ENCODE results near the gene RNF224.

DNA sequence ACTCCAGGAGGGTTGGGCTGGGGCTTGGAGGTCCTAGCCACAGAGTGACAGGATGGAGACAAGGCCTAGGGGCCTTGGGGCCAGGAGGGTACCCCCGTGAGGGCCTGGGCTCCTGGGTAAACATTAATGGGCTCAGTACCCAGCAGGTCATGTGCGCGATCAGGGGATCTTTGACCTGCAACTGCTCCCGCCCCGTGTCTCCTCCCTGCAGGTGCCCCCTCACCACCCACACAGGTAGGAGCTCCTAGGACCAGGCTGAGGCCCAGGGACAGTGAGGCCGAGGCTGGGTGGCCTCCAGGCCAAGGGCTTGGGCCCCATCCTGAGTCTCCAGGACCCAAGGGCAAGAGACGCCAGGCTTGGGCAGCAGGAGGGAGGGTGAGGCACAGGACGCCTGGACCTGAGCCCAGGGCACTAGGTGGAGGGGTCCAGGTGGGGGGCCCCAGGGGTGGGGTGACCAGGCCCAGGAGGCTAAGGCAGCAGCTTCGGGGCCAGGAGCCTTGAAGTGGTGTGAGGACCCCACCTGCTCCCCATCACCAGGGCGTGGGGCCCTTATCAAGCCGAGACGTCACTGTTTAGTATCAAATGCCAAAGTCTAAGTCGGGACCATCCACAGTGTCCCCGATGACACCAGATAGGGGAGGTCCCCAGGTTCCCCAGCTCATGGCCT, 3.5 kb downstream of the RNF224 start, which contains the start of gene SLC34A3:
- TF ChIP-seq, protein P1, sequence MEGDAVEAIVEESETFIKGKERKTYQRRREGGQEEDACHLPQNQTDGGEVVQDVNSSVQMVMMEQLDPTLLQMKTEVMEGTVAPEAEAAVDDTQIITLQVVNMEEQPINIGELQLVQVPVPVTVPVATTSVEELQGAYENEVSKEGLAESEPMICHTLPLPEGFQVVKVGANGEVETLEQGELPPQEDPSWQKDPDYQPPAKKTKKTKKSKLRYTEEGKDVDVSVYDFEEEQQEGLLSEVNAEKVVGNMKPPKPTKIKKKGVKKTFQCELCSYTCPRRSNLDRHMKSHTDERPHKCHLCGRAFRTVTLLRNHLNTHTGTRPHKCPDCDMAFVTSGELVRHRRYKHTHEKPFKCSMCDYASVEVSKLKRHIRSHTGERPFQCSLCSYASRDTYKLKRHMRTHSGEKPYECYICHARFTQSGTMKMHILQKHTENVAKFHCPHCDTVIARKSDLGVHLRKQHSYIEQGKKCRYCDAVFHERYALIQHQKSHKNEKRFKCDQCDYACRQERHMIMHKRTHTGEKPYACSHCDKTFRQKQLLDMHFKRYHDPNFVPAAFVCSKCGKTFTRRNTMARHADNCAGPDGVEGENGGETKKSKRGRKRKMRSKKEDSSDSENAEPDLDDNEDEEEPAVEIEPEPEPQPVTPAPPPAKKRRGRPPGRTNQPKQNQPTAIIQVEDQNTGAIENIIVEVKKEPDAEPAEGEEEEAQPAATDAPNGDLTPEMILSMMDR (IDR thresholded peaks at IDR 0.05; ENCODE audit: low read depth, low read length): no peak
- TF ChIP-seq POLR2A (IDR thresholded peaks at IDR 0.05; ENCODE audit: extremely low read depth, insufficient read length): no peak
- TF ChIP-seq, protein P2, sequence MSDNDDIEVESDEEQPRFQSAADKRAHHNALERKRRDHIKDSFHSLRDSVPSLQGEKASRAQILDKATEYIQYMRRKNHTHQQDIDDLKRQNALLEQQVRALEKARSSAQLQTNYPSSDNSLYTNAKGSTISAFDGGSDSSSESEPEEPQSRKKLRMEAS (IDR thresholded peaks at IDR 0.05; ENCODE audit: low read depth, low read length): no peak

Measured in NB4 (cell line).